ENCODE measurements around the gene MCAM. TPM values are rescaled to one million over a fixed set of nuclear protein-coding genes. Genes with fewer than 3 reads are reported as not detected.

The MCAM gene
- total RNA-seq, 1 donor from 2014 or later: 491 TPM

DNA sequence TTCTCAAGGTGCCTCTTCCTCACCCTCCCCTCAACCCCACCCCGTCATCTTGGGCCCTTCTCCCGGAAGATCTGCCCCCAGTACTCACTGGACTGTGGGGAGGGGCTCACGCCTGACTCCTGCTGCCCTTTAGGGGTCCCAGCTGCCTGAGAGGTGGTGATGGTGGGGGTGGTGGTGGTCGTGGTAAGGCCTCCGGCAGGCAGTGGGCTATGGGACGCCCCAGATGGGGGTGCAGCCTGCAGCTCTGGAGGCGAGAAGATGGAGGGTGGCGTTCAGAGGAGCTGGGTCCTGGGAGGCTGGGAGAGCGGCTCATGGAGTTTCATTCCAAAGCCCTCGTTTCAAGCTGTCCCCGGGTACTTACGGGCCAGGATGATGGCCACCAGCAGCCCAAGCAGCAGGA lies 28.8 kb upstream of the MCAM start:
- DNase-seq: no peak

DNA sequence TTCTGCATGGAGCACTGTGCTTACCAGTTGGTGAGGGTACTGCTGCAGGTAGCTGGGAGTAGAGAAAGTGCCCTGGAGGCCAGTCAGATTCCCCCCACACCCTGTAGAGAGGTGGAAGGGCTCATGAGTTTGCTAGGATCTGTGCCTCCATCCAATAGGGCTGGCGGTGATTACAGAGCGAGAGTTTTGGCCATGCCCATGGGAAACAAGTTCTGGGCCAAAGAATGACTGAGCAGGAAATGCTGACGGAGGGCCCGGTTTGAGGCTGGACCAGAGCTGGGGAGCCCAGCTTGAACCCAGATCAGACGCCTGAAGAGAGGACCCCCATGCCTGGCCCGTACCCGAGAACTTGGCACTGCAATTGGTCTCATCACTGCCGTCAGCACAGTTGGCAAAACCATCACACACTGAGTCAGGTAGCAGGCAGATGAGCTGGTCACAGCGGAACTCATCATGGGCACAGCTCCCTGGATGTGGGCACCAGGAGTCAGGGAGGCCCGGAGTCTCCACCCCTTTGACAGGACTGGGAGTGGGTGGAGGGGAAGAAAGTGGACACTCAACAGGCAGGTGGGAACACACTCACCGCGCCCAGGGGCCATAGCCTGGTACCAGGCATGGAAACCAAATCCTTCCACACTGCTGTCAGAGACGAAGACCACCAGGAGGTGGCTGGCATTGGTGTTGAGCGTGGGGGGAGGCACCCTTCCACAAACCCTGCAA lies 27.5 kb upstream of the MCAM start:
- DNase-seq: no peak

DNA sequence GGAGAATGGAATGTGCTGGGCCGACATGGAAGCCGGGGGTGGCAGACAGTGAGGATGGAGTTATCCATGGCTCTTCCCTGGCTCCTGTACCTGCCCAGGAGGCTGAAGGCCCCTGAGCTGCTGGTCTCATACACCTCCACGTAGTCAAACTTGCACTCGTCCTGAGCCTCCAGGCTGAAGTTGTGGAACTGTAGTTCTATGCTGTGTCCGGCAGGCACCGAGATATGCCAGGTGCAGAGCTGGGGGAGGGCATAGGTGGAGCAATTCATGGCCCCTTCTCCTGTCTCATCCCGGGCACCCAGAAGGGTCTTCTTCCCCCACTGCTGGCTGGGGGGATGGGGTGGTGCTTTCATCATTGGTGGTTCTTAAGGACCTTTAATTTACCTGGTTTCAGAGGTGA lies 26.8 kb upstream of the MCAM start:
- DNase-seq: no peak

DNA sequence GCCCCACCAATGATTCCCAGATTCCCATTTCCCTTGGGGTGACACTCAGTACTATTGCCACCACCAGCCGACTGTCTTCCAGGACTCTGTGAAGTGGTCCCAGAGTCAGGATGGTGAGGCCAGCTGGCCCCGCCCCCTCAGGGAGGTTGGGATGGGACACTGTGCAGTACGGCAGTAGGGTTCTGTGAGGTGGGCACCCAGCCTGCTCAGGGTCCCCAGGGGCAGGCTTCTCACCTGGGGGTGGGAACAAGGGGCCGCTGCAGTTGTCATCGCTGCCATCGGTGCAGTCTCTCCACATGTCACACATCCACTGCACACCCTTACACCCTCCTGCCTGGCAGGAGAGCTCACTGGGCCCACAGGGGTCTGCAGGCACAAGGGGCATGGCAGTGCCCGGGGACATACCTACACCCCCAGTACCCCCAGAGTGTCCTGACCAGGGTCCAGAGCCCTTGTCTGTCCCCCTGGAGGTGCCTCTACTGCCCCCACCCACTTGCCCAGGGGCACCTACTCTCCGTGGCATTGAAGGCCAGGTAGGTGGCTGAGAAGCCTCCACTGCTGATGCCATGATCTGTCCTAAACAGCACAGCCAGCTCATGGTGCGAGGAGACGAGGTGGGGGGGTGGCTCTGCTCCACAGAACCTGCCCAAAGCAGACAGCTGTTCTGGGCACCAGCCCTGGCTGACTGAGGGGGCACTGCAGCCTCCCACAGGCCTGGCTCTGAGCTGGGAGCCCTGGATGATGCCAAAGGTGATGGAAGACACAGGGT lies 25.6 kb upstream of the MCAM start:
- DNase-seq: no peak

DNA sequence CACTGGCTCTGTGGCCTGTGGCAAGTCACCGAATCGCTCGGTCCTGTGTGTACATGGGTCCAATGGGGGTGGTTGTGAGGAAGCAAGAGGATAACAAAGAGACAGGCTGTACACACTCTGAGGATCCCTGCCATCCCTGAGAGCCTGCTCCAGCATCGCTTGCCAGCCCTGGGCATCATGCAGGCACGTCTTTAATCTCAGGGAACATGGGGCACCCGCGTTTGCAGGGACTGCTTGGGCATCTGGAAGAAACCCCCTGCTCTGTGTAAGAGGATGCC lies 25.0 kb upstream of the MCAM start:
- no peak for DNase-seq

DNA sequence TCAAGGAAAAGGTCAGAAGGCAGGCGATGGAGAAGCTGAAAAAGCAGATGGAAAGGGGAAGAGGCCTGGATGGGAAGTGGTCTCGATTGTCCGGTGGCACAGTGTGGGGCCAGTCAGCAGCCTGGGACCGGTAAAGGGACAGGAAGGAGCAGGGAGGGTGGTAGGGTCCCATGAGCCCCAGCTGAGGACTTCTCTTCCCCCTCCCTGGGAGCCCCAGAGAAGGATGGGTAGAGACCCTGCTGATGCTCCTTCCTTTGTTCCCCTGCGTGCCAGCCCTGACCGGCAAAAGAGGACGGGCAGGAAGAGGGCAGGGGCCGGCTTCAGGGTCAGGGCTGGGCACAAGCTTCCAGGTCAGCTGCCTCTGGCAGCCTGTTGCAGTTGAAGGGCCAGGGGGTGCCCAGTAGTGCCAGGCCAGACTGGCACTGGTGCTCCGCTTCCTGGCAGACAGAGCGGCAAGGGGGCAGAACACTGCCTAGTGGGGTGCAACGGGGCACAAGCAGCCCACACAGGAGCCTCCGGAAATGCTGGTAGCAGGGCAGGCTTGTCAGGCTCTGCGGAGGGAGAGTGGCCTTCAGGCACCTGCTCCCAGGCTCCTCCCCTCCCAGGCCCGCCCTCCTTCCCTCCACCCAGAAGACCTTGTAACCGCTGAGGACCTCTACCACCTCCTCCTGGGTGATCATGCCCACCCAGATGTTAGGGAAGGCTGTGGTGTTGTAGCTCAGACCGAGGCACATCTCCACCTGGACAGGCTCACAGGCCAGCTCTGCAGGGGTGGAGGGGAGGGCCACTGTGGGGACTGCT lies 24.5 kb upstream of the MCAM start:
- no peak for DNase-seq

DNA sequence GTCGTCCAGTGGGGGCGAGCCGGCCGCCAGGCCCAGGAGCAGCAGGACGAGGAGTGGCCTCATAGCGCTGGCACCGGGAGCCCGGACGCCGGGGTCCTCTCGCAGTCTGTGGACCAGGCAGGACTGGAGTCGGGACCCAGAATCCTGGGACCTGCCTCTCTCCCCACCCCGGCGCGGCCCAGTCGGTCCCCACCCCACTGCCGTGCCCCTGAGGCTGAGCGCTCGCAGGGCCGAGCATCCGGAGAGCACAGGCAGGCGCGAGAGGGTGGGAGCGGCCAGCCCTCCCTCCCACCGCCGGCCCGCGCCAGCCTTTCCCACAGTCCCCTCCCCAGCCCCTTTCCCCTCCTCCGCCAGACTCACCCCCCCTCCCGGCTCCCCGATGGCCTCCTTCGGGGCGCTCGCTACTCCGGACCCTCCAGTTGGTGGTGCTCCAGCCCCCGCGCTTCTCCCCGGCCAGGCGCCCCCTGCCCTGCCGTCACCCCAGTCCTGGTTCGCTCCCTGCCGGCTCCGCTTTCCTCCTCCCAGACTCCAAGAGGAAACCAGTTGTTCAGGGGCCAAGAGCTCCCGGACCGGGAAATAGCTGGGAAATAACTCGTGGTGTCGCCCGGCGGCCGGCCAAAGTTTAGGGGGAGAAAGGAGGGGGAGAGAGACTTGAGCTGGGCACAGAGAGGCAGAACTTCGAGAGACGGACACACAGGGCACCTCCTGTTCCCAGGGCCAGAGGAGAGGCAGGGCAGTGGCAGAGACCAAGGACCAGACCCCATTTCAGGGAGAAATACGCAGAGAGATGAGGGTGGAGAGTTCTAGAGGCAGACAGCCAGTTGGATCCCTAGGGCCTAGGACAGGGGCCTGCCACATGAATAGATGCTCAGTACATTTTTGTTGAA lies 23.6 kb upstream of the MCAM start, which contains the start of gene C1QTNF5:
Gene C1QTNF5, minus strand, starts transcription at position 549 of the 887 bp plus-strand sequence. Its CDS starts 486 bp downstream, at position 63.
- peak; percentile 94 for DNase-seq

DNA sequence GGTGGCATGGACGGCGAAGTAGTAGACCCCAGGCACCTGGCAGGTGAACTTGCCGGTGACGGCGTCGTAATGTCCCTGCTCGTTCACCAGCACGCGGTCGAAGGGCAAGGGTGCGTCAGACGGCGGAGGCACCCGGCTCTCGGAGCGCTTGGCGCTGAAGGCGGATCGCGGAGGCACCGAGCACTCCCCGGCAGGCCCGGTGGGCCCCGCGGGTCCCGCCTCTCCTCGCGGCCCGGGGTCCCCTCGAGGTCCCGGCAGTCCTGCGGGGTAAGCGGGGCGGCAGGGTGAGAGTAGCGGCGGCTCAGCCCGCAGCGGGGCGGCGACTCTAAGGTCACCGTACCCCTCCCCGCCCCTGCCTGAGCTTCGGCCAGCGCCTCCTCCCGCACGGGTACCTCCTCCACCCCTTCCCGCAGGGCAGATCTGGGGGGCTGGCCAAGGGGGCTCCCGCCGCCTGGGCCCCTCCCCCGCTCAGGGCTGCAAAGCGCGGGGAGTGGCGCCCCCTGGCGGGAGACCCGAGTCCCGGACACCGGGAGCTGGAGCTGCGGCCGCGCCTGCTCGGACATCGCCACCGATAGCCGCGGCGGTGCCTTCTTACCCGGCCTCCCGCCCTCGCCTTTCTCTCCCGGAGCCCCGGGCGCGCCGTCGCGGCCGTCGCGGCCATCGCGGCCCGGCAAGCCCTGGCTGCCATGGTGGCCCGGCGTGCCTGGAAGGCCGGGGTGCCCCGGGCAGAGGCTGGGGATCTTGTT lies 22.8 kb upstream of the MCAM start:
- peak; percentile 81 for DNase-seq

DNA sequence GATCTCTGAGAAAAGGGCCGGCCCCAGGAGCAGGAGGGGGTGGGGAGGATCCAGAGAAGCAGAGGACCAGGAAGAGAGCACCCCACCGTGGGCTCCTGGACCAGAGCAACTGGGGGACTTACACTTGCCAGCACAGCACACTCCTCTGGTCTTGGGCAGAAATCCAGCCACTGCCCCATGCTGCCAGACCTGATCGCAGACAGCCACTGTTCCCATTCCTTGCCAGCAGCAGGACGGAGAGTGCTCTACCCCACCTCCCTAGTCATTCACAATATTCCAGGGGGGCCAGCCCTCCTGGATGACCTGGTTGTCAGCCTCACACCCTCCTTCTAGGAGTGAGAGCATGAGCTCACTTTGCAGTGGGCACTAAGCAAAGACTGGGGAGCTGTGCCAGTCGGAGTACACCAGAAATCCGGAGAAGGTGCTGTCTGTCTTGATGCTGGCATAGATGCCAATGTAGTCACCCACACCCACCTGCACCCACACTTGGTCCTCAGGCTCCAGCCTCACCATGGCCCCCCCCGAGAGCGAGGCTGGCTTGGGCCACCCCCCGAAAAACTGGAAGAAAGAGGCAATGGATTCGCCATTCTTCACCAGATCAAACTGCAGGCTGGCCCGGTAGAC lies 22.1 kb upstream of the MCAM start:
- DNase-seq: no peak

DNA sequence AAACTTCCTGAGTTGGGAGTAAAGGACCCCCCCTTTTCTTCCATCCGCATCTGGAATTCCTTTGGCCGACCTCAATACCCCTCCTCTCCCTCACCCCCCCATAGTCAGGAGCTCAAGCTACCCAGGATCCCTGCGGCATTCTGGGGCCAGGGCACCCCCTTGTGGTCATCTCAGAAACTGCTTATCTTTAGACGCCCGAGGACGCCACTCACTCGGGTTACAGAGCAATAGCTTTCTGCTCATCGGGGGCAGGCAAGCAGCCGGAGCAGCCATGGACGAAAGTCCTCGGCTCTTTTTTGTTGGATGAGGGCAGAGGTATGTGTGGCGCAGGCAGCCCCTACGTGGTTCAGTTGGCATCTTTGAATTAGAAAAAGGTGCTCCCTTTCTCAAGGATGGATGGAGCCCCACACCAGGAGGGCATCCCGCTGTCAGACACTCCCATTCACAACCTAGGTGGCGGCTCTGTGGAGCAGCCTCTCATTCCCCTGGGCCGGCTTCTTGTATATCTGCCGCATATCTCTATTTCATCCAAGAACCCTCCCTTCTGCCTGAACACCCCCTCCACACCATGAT lies 21.5 kb upstream of the MCAM start:
- DNase-seq: peak; percentile 91

DNA sequence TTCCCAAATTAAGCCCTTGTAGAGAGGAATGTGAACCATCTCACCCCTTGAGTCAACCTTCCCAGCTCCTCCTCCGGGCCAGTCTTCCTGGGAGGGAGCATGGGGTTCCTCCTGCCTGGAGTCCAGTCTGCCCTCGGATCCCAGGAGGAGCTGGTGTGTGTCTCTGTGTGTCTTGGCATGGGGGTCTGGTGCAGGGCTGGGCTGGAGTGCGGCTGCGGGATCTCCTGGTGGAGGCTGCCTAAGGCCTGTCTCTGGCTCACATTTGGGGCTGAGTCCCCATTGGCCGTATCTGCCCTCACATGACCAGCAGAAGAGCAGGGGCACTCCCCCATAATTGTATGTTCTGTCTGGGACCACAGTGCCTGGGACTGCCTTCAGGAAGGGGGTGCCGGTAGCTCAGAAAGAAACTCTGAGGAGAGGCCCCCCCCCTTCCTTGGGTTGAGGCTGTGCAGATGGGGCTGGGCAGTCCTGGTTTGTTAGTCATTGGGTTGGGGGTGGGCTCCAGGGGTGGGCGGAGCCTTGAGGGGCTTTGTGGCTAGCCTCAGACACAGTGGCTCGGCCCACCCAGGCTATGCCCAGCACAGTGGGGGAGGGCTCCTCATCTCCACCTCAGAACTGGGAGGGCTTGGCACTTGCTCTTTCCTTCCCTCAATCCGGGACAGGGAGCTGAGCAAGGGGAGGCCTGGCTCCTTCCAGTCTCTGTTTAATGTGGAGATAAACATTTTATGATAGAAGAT lies 20.8 kb upstream of the MCAM start:
- DNase-seq: no peak

DNA sequence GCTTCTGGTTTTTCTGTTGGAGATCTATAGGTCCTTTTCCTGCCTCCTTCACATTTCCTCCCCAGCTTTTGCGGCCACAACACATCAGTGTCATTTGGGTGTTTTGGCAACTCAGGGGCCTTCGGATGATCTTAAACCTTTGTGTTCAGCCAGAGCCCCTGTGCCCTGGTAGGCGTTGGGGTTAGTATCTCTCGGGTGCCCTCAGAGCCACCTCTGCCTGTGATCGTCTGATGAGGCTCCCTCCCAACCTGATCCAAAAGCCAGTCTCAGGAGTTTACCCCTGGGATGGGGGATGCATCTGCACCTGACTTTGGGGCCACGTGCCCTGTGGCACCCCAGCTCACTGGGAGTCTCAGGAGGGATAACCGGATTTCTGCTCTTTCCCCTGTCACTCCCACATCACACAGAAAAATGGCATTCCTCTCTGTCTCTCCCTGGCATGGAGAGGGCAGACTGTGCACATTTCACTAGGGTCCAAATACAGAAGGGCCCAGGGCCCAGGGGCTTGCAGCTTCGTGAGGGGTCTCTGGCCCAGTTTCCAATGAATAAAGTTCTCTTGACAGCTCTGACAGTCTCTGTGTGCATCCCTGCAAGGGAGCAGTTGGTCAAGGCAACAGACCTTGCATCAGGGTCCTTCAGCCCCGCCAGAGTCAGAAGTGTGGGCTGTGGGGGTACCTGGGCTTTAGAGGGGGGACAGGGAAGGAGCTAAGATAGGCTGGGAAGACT lies 20.0 kb upstream of the MCAM start:
- no peak for DNase-seq

DNA sequence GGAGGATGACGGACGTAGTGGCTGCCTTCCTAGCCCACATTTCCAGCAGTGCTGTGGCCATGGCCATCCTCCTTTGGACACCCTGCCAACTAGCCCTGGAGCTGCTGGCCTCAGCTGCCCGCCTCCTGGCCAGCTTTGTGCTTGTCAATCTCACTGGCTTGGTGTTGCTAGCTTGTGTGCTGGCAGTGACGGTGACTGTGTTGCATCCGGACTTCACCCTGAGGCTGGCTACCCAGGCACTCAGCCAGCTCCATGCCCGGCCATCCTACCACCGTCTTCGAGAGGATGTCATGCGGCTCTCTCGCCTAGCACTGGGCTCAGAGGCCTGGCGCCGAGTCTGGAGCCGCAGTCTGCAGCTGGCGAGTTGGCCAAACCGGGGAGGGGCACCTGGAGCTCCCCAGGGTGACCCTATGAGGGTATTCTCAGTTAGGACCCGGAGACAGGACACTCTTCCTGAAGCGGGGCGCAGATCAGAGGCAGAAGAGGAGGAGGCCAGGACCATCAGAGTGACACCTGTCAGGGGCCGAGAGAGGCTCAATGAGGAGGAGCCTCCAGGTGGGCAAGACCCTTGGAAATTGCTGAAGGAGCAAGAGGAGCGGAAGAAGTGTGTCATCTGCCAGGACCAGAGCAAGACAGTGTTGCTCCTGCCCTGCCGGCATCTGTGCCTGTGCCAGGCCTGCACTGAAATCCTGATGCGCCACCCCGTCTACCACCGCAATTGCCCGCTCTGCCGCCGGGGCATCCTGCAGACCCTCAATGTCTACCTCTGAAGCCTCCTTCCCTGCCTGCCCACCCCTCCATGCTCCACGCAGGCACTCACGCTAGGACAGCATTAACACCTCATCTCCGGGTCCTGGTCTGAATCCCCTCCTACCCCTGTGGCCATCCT lies 19.0 kb upstream of the MCAM start:
- no peak for DNase-seq

DNA sequence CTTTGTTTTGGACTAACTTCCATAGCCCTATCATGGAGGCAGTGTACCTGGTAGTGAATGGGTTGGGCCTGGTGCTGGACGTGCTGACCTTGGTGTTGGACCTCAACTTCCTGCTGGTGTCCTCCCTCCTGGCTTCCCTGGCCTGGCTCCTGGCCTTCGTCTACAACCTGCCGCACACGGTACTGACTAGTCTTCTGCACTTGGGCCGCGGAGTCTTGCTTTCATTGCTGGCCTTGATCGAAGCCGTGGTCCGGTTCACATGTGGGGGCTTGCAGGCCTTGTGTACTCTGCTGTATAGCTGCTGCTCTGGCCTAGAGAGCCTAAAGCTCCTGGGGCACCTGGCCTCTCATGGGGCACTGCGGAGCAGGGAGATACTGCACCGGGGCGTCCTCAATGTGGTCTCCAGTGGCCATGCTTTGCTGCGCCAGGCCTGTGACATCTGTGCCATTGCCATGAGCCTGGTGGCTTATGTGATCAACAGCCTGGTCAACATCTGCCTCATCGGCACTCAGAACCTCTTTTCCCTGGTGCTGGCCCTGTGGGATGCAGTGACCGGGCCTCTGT lies 18.2 kb upstream of the MCAM start:
- no peak for DNase-seq

DNA sequence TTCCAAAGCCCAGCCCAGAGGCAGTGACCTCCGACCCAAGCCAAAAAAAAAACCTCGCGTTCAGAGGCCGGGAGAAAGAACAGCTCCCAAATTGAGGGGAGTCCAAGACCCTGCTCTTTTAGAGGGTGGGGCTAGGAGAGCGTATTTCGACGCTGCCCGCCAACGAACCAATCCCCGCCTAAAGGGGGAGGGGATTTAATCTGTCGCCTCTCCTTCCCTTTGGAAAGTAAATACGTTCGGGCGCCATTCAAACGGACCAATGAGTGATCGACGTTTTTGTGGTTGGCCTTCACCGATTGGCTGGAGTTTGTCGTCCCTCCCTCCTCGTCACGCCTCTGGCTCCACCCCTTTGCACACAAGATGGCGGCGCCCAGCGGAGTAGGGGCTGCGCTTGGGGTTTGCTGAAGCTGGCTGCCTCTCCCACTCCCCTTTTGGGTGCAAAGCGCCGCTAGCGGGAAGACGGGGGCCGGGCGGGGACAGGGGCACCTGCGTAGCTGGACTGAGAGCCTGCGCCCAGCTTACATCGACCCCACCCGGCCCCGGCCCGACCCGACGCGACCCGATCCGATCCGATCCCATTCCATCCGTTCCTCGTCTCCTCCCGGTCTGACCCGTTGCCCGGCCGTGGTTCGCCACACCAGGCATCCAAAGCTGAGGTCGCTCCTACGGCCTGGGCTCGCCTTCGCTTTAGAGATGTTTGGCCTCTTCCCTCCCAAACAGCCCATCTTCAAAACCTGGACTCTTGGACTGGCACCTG lies 17.4 kb upstream of the MCAM start, which contains the start of gene RNF26:
Gene RNF26, plus strand, starts transcription at position 354 of the 757 bp plus-strand sequence. CDS start 596 bp downstream, outside the sequence.
- peak; percentile 99 for DNase-seq

DNA sequence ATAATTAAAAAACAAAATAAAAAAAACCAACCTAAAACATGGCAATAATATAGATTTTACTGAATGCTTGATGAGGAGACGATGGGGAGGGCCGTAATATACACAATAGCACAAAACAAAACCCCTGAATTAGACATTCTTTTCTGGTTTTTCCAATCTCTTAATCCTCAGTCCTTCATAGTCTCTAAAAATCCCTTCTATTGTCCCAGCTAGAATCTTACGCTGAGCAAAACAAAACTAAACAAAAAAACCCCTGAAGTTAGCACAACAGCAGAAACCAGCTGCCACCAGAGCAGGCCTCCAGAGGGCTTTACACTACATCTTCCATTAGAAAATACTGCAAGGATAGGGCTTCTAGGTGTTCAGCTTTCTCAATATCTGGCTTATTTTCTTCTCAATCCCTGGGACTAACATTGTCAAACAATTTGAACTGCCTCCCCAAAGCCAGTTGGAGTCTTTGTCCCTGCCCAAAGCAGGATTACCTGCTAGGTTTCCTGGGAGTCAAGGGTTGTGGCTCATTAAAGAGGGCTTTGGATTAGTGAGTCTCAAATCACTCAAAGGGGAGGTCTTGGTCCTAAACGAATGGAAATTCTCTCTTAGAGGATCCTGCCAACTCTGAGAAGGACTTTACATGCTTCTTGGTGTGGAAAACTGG lies 15.3 kb upstream of the MCAM start:
- no peak for DNase-seq

Data from tongue (tissue), 2 donors.